NCI-H524 (cell line): ENCODE measurements around the gene IGF1R.

Experiments
- DNase-seq, 2 experiments: peaks; one replicate each; lab custom pipeline; 2025; lab: John Stamatoyannopoulos, UW

The IGF1R gene

GRCh38 chr15:98745650-98746374 lies 97.5 kb downstream of the IGF1R start:
- no peak for DNase-seq

GRCh38 chr15:98746375-98747155 lies 98.2 kb downstream of the IGF1R start:
- DNase-seq = peak; percentile 20 to 46

GRCh38 chr15:98751767-98752166 lies 103.4 kb downstream of the IGF1R start:
- no peak for DNase-seq

DNA sequence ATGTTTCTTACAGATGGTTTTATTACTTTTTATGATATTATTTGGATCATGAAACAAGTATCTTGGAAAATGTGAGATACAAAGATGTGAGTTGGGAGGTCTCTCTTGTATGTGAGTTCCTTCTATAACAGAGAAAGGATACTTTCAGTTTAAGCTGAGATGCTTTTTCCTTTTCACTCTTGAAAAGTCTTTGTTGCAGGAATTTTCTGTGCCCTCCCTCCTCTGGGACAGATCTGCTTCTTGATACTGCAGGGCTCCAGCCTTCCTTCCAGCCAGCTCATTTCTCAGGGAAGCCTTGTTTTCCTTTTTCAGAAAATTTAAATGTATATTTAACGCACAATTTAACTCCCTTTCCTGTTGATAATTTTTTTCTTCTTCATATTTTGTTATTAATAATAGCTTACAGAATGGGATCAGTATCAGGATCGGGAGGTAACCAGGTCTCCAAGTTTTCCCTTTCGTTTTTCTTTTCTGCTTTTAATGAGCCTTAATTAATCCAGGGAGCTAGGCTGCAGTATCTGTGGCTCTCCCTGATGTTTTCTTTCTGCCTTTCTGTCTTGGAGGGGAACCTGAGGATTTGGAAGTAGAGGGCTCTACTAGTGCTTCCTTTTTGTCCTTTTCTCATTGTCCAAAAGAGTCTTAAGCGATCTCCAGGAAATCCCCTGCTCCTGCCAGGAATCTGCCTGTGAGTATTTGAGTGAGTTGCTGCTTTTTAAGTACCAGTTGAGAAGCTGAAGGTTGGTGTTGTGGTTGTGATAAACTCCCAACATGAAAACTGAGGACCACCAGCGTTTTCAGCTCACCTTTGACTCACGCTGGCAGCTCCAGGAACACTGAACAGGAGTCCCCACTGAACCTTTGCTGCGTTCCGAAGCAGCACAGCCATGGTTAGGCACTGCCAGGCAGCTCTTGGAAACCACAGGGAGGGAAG lies 105.7 kb downstream of the IGF1R start:
- no peak for DNase-seq

DNA sequence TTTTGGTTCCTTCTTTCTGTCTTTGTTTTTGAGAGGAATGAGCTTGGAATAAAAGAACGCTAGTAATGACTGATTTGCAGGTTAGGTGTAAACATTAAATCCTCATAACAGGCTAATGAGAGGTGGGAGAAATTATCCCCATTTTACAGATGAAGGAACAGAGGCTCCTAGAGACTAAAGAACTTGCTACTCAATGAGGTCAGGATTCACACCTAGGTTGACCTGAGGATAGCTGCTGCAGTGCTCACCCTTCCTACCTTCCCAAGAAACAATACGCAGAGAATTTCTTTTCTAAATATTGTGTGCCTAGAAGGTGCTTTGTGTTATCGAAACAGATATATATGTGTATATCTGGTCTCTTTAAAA lies 106.3 kb downstream of the IGF1R start:
- no peak for DNase-seq

- DNase-seq = no peak
These were observed 106.8 kb downstream of the IGF1R start for GRCh38 chr15:98755138-98755537.

DNA sequence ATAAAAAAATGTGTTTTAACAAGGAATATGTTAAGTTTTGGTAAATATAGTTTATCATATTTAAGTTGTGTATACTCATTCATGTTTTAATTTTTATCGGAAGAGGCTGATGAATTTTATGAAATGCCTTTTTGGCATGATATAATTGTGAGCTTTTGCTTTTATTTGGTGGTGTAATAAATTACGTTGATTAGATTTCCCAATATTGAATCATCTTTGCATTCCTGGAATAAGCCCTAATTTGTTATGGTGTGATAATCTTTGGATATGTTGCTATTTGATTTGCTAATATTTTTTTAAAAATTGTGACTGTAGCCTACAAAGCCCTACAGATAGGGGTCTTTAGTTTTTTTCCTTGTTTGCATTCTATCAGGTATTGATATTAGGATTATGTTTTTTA lies 107.4 kb downstream of the IGF1R start:
- DNase-seq = no peak

DNA sequence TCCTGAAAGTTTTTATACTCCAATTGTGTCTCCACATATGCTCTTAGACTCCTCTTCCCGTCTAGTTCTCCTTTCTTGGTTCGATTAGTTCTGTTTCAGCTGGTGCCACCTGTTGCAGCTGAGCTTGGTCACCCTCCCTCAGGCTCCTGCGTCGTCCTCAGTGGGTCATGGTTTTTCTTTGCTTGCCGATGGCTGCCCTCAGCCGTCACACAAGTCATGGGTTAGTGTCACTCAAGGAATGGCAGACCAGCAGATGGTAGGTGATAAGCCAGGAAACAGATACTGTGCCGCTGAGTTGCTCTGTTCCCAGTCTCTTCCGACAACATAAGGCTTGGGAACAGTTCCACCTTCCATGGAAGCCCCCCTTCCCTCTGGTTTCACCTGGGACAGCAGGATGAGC lies 109.9 kb downstream of the IGF1R start:
- peak; percentile 24 to 66 for DNase-seq

GRCh38 chr15:98759277-98759676 lies 110.9 kb downstream of the IGF1R start:
- no peak for DNase-seq

DNA sequence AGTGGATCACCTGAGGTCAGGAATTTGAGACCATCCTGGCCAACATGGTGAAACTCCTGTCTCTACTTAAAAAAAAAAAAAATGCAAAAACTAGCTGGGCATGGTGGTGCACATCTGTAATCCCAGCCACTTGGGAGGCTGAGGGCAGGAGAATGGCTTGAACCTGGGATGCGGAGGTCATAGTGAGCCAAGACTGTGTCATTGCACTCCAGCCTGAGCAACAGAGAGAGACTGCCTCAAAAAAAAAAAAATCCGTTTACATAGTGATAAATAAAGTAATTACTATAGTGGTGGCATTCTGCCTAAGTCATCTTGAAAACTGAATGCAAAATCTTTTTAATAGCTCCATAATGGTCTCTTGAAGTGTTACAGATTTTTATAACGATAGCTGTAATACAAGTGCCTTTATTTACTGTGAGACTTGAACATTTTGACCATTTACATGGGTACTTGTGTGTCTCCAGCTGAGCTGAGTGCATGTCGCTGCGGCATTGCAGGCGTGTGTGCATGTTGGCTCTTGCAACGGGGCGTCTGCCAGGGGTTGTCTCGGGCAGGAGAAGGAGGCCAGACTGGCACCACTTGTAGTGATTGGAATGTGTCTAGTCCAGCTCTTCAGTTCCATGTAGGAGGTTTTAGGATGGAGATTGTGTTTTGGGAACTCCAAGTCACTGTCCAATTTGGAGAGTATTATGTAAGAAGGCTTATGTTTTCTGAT lies 111.9 kb downstream of the IGF1R start:
- no peak for DNase-seq

DNA sequence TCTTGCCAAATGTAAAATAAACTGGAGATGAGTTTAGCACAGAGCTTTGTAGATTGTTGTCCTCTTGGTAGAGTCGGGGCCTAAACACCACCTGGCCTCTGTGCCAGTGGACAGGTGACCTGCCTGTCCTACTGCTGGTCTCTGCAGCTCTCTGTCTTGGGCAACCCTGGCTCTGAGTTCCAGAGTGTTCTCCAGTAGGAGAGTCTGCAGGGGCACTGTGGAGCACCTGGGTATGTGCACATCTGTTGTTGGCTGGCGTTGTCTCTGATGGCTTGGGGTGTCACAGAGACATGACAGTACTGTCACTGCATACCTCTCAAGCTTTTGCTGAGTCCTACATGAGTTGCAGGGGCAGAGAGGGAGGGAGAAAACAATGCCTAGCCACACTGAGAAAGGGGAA lies 112.6 kb downstream of the IGF1R start:
- no peak for DNase-seq

DNA sequence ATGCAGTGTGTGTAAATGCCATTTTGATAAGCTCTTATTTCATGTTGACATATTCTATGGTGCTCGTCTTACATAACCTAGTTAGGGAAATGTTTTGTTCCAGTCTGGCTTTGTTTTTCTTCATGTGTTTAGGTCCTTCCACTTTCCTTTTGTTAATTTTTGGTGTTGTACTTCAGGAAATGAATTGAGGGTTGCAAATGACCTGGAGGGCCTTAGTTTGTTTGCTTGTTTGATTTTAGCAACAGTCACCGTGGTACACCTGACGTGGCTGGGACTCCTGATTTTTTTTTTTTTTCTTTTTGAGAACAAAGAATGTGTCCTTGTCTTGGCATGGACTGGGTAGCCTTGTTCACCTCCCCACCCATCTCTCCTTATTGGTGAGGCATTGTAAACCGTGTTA lies 114.8 kb downstream of the IGF1R start:
- no peak for DNase-seq

DNA sequence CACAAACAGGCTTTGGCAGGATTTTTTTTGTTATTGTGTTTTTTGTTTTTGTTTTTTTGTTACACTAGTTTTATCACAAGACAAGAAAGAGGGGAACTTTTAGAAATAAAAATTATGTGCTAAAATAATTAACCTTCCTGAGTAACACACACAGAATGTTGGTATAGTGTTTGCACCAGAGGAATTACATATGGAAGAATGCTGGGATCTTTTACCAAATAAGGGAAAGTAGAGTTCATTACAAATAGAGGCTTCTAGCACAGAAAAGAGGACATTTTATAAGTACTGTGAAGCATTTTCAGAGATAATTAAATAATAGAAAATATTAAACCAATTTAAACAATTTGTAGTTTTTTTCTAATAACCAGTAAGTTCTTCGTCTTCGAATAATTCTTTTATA lies 116.0 kb downstream of the IGF1R start:
- no peak for DNase-seq

GRCh38 chr15:98765610-98766009 lies 117.3 kb downstream of the IGF1R start:
- DNase-seq = no peak

DNA sequence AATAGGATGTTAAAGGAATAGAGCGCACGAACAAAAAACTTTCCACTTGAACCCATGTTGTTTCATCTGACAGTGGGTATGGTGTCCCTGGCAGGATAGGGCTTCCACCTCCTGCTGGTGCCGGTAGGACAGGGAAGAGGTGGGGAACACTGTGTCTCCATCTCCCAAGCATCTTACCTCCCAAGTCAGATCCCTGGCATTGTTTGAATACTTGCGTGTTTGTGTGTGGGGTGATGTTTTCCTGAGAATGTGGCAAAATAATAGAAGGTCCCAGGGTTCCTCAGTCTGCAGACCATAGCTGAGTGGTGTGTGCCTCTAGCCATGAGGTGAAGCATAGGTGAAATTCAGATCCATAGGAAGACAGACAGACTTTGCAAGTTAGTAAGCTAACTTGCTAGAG lies 119.4 kb downstream of the IGF1R start:
- no peak for DNase-seq

GRCh38 chr15:98769867-98770266 lies 121.5 kb downstream of the IGF1R start:
- no peak for DNase-seq

- no peak for DNase-seq
These were observed 122.6 kb downstream of the IGF1R start for GRCh38 chr15:98770984-98771383.

- no peak for DNase-seq
These were observed 123.2 kb downstream of the IGF1R start for GRCh38 chr15:98771541-98771940.

GRCh38 chr15:98772895-98773294 lies 124.6 kb downstream of the IGF1R start:
- DNase-seq = no peak

GRCh38 chr15:98773616-98774015 lies 125.3 kb downstream of the IGF1R start:
- no peak for DNase-seq

DNA sequence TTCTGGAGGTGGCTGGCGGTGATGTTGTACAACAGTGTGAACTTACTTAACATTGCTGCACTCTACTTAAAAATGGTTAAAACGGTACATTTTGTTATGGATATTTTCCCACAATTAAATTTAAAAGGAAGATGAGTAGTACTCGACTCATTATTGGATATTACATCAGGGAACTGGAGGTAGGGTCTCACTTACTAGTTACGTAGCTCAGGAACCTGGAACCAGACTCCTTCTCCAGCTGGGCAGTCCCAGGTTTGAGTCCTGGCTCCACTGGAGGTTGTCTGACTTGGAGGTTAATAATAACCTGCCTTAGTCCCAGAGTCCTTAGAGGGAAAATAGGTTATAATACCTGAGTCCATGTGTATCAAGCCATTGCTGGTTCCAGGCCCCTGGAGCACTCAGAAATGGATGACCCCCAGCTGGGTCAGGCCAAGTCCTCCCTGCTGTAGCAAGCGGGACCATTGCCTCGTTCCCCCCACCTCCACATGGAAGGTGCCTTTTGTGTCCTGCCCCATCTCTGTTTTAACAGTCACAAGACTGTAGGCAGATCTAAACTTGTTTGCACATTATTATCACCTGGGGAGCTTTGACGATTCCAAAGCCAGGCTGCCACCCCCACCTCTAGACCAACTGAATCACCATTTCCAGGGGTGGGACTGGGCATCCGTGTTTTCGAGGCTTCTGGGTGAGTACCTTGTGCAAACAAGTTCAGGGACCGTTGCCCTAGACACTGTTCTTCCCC lies 126.6 kb downstream of the IGF1R start:
- DNase-seq = no peak
